Psoas muscle (tissue), 8 donors: ENCODE measurements around the gene MRPL40. TPM values are rescaled to one million over a fixed set of nuclear protein-coding genes. Genes with fewer than 3 reads are reported as not detected.

Experiments
- ATAC-seq, 4 donors: fragments of 200-7000 bp; cut with Tn5 transposase; one replicate each; pipeline ENCODE4 v1.9.1; 2020; ENCODE audit warnings: moderate library complexity in 3 of 4, mild to moderate bottlenecking in 2 of 4
- DNase-seq, 2 donors: peaks; one replicate each; pipeline ENCODE4 v3.0.0-alpha.2; 2020
- H3K27ac ChIP-seq: fragments of 200-600 bp; one replicate; pipeline ENCODE4 v1.8.0; 2022
- H3K27me3 ChIP-seq, 3 donors: fragments of 200-600 bp in 1 of 3; one replicate each; pipeline versions ENCODE4 v1.6.1 to v1.8.0; 2013 to 2022; ENCODE audit warnings: low read length in 2 of 3, mild to moderate bottlenecking in 2 of 3, moderate library complexity in 1 of 3; ENCODE audit not compliant: insufficient read depth in 3 of 3
- H3K36me3 ChIP-seq, 2 donors: fragments of 200-600 bp in 1 of 2; one replicate each; pipeline versions ENCODE4 v1.6.1 to v1.8.0; 2013 to 2022; ENCODE audit warnings: low read depth in 1 of 2, mild to moderate bottlenecking in 1 of 2, moderate library complexity in 1 of 2; ENCODE audit not compliant: insufficient read depth in 1 of 2
- H3K4me1 ChIP-seq: fragments of 200-600 bp; one replicate; pipeline ENCODE4 v1.8.0; 2022
- H3K4me3 ChIP-seq: fragments of 200-600 bp; one replicate; pipeline ENCODE4 v1.8.0; 2022; ENCODE audit warnings: mild to moderate bottlenecking
- H3K9me3 ChIP-seq: fragments of 200-600 bp; one replicate; pipeline ENCODE4 v1.8.0; 2022
- CTCF ChIP-seq: fragments of 200-600 bp; IDR thresholded peaks from one replicate; pipeline ENCODE4 v1.8.0; 2022; ENCODE audit warnings: antibody characterized with exemption
- WGBS, 3 donors: extraction: QIAGEN DNeasy Blood & Tissue Kit; methylation state at CpG; one replicate each; pipeline versions ENCODE4 v1.1.6 to v1.1.7; 2013; 5-methylcytosine and 5-hydroxymethylcytosine counted together
- intact Hi-C, 2 donors: fragments of 100-400 bp; cut with DNase I; formaldehyde crosslinking; loops; one replicate each; pipeline versions ENCODE4 v1.11.0 to v1.14.2; 2022
- polyA plus RNA-seq, 3 donors: library from polyadenylated mRNA; stranded (reverse); fragments of 200-250 nt; gene quantifications; one replicate each; pipeline ENCODE4 v1.2.3, GENCODE V29; 2013
- total RNA-seq, 4 donors: library from RNA; stranded (reverse); fragmentation: NEBNext Ultra II Directional in 2 of 4; extraction: Animal tissue kit (Norgen Biotek cat#: 25700) in 2 of 4; gene quantifications; one replicate each; pipeline versions ENCODE4 v1.2.1 to v1.2.4, GENCODE V29; 2021 to 2023
- donor health status: healthy with polysubstance abuse.
- donor health status: DM: no; HTN: no; CAD: no; lungs with moderate emphysema.
- donor health status: Bipolar disorder and iron deficiency.
- donor health status: healthy.
- donor health status: DM: yes; HTN: yes; CAD: no.
- donor health status: DM: no; HTN: no; CAD: no.
- donor health status: DM: no; HTN: no; CAD: no.
- donor health status: DM: yes; HTN: yes; CAD: no.

Gene MRPL40
- total and polyA plus RNA-seq, 7 donors, result 45.8 to 78.6 (median 60.1) TPM

- H3K27me3 ChIP-seq, result no peaks in the 10 kb centered on the region
- no peaks in the 10 kb centered on the region for H3K4me1 ChIP-seq
- ATAC-seq, result no peak
- no peak overlapping the region for H3K4me3 ChIP-seq
- no peak for TF ChIP-seq CTCF
- H3K27ac ChIP-seq, result no peak overlapping the region
- DNase-seq, result no peak
- intact Hi-C loops, result no loop called here
- no peaks in the 10 kb centered on the region for H3K9me3 ChIP-seq
- peaks cover 3 to 78% of the 10 kb centered on the region in 2 donors for H3K36me3 ChIP-seq
- WGBS, 3 donors, result 81 to 86% (median 84%) methylated on average over 2 of the region's 2 CpGs
These were observed 33.7 kb upstream of the MRPL40 start for GRCh38 chr22:19398652-19399051.

GRCh38 chr22:19400881-19401280 lies 31.5 kb upstream of the MRPL40 start:
- ATAC-seq (no peak), DNase-seq (no peak)
- H3K4me1 ChIP-seq, result no peaks in the 10 kb centered on the region
- H3K27ac ChIP-seq, result no peak overlapping the region
- no peak for TF ChIP-seq CTCF
- intact Hi-C loops, result no loop called here
- no peak overlapping the region for H3K4me3 ChIP-seq
- H3K9me3 ChIP-seq, result no peaks in the 10 kb centered on the region
- H3K36me3 ChIP-seq, result peaks cover 3 to 77% of the 10 kb centered on the region in 2 donors
- no peaks in the 10 kb centered on the region for H3K27me3 ChIP-seq
- 86 to 92% (median 89%) methylated on average over 6 of the region's 6 CpGs for WGBS, 3 donors

- no peak for TF ChIP-seq CTCF
- intact Hi-C loops, result no loop called here
- Histone ChIP-seq H3K4me1 (no peaks in the 10 kb centered on the region), H3K27me3 (no peaks in the 10 kb centered on the region), H3K27ac (no peak overlapping the region), H3K36me3 (peaks cover 6 to 77% of the 10 kb centered on the region in 2 donors), H3K4me3 (no peak overlapping the region), H3K9me3 (no peaks in the 10 kb centered on the region)
- DNase-seq, result no peak
- 96 to 99% (median 98%) methylated on average over 4 of the region's 4 CpGs for WGBS, 3 donors
- no peak for ATAC-seq
These were observed 30.9 kb upstream of the MRPL40 start for GRCh38 chr22:19401483-19401882.

- ATAC-seq (peak in 2 of 4 donors; percentile 34 to 61), DNase-seq (no peak)
- Histone ChIP-seq H3K27ac (peak overlapping the region; percentile 9), H3K4me1 (no peaks in the 10 kb centered on the region), H3K4me3 (no peak overlapping the region), H3K36me3 (peaks cover 11 to 77% of the 10 kb centered on the region in 2 donors), H3K9me3 (no peaks in the 10 kb centered on the region), H3K27me3 (no peaks in the 10 kb centered on the region)
- intact Hi-C loops, result no loop called here
- WGBS, 3 donors, result 95 to 99% (median 98%) methylated on average over 4 of the region's 4 CpGs
- no peak for TF ChIP-seq CTCF
These were observed 29.6 kb upstream of the MRPL40 start for GRCh38 chr22:19402642-19403191.

- Histone ChIP-seq H3K4me3 (no peak overlapping the region), H3K27me3 (no peaks in the 10 kb centered on the region), H3K27ac (no peak overlapping the region), H3K36me3 (peaks cover 14 to 77% of the 10 kb centered on the region in 2 donors), H3K9me3 (no peaks in the 10 kb centered on the region), H3K4me1 (no peaks in the 10 kb centered on the region)
- DNase-seq (no peak), ATAC-seq (no peak)
- no peak for TF ChIP-seq CTCF
- intact Hi-C loops, result no loop called here
- WGBS, 3 donors, result 90 to 98% (median 96%) methylated on average over 3 of the region's 3 CpGs
These were observed 27.7 kb upstream of the MRPL40 start for GRCh38 chr22:19404676-19405075.
